OCI-LY1 (cell line): Measurements from ENCODE around the gene MYL9.

Source experiments
- EZH2 ChIP-seq: fragments of 200-600 bp; sonication (generic), shearing (Covaris generic); IDR thresholded peaks from 2 replicates; pipeline ENCODE4 v1.8.0; 2017; ENCODE audit warnings: borderline replicate concordance, mixed run types, mild to moderate bottlenecking, antibody characterized with exemption, low read length, moderate library complexity, mixed read lengths
- TF ChIP-seq, protein P1 (sequence below): fragments of 200-600 bp; sonication (generic), shearing (Covaris generic); IDR thresholded peaks from 2 replicates; pipeline ENCODE4 v1.5.1; 2017; ENCODE audit warnings: mild to moderate bottlenecking, antibody characterized with exemption, low read length, moderate library complexity, mixed read lengths

DNA sequence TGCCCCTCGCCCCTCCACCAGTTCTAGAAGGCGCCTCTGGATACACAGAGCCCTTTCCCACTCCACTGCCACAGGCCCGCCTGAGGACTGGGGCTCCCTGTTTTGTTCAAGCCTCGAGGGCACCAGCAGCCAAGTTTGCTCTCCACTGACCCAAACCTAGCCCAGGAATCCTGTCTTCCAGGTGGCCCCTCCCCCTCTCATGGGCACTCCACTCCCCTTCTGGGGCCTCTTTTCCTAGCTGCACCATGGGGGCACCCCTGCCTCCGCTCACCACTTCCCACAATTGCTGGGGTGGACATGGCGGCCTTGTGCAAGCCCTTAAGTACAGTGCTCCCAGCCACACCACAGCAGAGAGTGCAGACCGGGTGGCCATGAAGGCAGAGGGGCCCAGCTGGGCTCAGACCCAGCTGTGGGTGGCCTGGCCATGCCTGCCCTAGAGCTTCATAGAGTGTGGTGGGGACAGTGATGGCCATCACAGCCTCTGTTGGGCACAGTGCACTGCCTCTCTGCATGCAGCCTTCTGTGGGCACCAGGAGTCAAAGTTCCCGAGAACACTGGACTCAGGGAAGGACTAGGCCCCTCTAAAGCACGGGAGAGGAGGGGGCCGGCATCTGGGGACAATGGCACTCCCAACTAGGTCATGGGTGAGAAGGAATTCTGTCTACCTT is 1.3 kb downstream of the MYL9 start:
- TF ChIP-seq, protein P1, sequence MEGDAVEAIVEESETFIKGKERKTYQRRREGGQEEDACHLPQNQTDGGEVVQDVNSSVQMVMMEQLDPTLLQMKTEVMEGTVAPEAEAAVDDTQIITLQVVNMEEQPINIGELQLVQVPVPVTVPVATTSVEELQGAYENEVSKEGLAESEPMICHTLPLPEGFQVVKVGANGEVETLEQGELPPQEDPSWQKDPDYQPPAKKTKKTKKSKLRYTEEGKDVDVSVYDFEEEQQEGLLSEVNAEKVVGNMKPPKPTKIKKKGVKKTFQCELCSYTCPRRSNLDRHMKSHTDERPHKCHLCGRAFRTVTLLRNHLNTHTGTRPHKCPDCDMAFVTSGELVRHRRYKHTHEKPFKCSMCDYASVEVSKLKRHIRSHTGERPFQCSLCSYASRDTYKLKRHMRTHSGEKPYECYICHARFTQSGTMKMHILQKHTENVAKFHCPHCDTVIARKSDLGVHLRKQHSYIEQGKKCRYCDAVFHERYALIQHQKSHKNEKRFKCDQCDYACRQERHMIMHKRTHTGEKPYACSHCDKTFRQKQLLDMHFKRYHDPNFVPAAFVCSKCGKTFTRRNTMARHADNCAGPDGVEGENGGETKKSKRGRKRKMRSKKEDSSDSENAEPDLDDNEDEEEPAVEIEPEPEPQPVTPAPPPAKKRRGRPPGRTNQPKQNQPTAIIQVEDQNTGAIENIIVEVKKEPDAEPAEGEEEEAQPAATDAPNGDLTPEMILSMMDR = no peak
- TF ChIP-seq EZH2 = no peak
